NCI-H226 (cell line): Measurements from ENCODE around the gene PPM1M.
A peak's percentile ranks its signal among the peaks of the same experiment; 100 is the strongest.
"Not testable (repeated sequence)": the region's sequence is repeated elsewhere in the genome, so short reads cannot be mapped to it uniquely, and the experiment has no call there.

Experiments used
- DNase-seq: peaks from one replicate; pipeline ENCODE4 v3.0.0-alpha.2; 2015

Gene PPM1M

DNA sequence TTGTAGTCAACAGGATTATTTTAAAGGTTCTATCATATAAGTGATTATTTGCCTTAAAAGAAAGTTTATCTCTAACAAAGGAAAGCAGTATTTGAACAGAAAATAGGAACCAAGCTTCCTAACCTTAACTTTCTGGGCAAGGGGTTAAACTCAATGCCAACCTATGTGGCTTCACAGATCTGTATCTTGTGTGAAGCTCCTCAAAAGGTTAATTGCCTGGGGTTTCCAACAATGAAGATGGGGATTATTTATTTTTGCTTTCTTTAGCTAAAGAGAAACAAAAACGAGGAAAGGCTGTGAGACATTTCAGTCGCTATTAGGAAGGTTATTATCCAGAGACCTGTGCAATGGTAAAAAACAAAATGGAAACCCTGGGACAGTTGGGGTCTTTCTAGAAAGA, 34.0 kb downstream of the PPM1M start:
- DNase-seq: no peak

DNA sequence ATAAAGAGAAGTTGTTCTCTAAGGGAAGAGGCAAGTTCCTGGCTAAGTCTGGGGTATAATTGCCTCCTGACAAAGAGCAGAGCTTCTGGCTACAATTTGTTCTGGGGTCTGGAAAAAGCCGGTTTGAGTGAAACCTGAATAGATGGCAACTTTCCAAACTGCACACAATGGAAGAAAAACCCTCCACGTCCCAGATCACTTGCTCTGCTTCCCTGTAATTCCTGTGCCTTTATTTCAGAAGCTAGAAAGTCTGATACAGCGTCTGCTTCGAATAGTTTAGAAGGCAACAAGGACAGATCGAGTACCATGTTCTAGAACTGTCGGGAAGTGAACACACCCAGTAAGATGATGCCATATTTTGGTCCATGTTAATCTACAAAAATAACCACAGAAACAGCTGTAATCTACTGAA, 34.5 kb downstream of the PPM1M start:
- DNase-seq: no peak

DNA sequence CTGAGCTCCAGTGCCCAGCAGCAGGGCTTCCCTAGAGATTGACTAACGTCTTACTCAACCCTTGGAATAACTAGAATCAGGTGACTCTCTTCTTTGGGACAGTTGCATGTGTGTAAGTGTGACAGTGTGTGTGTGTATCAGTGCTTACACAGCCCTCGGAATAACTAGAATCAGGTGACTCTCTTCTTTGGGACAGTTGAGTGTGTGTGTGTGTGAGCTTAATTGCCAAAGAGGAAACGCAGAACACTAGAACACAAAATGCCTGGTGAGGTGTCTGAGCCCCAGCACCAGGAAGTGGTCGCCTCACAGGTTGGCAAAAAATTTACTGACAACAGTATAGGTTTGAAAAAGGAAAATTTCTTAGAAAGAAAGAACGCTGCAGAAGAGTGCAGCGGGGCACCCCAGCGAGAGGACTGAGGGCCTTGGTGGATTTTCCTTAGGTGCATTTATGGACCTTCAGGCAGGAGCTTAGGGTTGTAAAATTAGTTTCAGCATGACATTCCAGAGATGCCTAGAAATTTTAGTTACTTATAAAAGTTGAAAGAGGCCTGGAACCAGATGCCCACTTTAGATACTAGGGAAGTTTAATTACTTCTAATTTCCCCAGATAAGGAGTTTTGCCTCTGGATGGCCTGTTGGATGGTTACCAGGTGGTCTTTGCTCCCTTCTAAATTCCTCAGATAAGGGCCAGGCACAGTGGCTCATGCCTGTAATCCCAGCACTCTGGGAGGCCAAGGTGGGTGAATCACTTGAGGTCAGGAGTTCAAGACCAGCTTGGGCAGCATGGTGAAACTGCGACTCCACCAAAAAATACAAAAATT, 36.6 kb downstream of the PPM1M start:
- DNase-seq: peak; percentile 51

DNA sequence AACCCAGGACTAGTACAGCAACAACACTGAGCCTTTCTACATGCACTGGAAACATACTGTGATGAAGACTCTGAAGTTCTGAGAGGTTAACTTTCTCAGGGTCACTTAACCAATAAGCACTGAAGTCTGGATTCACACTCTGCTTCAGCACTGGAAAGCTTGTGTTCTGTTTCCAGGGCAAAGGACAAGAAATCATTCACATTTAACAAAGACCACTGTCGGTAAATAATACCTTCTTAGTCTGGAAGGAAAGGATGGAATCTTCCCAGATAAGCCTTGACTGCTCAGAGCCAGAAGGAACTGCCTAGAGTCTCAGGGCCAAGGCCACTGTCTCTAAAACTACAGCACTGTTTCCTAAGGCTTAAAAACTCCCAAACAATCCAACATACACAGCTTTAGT, 37.7 kb downstream of the PPM1M start:
- no peak for DNase-seq

DNA sequence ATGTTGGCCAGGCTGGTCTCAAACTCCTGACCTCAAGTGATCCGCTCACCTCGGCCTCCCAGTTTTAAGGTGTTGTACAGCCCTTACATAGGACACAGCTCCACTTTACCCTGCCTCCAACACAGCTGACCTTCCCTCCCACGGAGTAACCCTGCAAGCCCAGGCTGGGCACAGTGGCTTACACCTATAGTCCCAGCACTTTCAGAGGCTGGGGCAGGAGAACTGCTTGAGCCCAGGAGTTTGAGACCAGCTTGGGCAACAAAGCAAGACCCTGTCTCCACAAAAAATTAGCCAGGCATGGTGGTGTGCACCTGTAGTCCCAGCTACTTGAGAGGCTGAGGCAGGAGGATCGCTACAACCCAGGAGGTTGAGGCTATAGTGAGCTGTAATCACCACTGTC, 38.5 kb downstream of the PPM1M start:
- not testable (repeated sequence) for DNase-seq

DNA sequence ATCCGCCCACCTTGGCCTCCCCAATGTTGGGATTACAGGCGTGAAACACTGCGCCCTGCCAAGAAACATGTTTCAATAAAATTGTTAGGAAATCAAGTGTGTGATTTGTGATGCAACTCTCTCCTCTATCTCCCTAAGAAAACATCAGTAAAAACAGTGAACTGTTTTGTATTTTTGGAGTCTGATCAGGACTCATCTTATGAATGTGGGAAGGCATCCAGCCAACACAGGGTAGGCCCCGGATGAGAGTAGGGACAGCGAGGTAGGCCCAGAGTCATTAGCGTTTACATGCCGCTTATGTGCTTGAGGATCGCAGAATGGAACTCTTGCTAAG, 41.2 kb downstream of the PPM1M start:
- DNase-seq: no peak

DNA sequence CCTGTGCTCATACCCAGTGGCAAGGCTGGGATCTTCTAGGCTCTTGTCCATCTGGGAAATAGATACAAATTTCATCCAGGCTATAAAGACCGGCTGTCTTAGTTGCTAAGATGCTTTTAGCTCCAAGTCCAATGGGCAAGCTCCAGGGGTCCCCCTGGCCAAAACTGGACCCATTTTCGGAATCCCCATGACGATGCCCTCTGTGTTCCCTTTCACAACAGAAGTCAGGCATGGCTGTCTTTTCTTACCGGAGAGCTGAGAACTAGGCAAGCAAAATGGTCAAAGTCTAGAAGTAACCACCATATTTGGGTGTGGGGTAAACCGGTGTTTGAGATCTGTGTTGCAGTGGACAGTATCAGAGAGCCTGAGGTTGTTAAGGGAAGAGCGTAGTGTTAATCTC, 43.1 kb downstream of the PPM1M start:
- no peak for DNase-seq

DNA sequence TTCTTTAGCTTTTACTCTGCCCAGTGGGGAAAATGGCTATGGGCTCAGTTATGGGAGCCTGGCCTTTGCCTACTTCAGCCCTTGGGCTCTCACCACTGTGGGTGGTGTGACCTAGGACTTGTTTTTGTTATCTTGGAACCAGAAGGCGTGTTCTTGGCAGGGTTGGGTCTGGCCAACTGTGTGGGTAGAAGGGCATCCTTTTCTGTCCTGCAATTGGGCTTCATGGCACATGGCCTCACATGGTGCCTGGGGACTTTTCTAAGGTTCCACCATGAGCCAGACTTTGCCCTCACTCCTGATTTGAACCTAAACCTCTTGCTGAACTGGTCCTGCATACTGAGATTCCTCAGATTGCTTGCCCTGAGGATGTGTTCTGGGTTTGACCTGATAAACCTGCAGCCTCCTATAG, 43.8 kb downstream of the PPM1M start:
- no peak for DNase-seq

DNA sequence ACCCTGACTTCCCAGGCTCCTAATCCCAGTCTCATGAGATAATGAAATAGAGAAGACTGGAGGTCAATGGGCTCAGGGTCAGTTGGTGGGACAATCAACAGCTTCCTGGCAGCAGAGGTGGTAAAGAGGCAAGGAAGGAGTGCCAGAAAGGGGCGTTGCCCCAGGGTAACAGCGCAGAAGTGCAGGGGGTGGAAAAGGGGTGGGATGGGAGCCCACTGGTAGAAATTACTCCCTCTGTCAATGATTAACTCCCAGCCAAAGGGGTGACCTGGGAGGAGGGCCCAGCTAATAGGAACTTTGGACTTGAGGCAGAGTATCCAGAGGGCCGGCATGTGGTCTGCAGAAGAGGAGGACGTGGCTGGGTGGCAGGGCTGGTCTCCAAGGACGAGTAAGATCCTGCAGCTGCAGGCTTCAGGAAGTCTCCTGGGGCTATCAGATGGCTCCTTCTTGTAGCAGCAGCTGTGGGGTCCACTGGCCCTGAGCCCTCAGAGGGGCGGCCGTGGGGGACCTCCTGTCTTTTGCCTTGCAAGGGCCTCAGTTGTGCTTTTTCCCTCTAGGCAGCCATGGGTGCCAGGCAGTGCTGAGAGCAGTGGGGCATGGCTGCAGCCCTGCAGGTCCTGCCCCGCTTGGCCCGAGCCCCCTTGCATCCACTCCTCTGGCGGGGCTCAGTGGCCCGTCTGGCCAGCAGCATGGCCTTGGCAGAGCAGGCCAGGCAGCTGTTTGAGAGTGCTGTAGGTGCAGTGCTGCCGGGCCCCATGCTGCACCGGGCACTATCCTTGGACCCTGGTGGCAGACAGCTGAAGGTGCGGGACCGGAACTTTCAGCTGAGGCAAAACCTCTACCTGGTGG, 44.4 kb downstream of the PPM1M start:
- DNase-seq: no peak

DNA sequence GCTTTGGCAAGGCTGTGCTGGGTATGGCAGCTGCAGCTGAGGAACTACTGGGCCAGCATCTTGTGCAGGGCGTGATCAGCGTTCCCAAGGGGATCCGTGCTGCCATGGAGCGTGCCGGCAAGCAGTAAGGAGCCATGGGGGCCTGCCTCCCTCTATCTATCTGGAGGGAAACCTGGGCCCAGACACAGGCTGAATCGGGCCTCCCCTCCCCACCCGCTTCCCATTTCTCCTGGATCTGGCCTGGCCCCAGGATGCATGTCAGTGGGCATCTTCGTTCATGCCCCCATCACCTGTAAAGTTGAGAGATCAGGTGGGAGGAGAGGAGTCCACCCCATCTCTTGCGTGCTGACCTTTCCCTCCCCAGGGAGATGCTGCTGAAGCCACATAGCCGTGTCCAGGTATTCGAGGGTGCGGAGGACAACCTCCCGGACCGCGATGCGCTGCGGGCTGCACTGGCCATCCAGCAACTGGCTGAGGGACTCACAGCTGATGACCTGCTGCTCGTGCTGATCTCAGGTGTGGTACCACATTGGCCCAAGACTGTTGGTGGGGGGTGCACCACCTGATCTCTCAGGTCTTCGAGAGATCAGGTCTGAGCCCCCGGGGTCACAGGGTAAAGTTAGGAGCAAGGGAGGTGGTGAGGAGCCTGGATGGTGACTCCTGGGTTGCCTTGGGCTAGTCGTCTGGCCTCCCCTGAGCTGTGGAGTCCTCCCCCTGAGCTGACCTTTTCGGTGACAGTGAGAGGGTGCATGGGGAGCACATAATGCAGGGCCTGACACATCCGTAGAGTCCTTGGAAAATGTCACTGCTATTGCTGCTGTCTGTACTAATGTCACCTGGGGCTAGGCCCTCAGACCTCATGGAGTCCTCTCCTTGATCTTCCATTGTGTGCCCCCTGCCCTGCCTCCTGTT, 45.3 kb downstream of the PPM1M start:
- DNase-seq: no peak

DNA sequence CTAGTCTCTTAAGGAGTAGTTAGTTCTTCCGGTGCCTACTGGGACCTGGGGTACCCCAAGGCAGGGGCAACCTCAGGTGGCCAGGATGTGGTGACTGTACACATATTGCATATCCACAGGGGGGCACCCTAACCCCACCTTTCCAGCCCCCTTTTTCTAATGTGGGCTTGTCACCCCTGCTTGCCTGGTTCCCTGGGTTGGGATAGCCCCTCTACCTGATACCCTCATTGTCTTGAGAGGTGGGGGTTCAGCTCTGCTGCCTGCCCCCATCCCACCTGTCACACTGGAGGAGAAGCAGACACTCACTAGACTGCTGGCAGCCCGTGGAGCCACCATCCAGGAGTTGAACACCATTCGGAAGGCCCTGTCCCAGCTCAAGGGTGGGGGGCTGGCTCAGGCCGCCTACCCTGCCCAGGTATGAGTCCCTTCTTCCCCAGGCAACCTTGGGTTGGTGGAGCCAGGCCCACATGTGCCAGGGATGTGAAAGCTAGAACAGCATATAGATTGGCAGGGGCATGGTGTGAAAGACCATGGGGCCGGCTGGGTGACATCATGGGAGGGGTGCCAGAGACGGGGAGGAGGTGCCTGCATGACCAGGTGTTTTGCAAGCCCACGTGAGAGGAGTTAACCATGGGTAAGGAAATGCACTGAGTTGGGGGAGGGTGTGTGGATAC, 46.1 kb downstream of the PPM1M start:
- no peak for DNase-seq

DNA sequence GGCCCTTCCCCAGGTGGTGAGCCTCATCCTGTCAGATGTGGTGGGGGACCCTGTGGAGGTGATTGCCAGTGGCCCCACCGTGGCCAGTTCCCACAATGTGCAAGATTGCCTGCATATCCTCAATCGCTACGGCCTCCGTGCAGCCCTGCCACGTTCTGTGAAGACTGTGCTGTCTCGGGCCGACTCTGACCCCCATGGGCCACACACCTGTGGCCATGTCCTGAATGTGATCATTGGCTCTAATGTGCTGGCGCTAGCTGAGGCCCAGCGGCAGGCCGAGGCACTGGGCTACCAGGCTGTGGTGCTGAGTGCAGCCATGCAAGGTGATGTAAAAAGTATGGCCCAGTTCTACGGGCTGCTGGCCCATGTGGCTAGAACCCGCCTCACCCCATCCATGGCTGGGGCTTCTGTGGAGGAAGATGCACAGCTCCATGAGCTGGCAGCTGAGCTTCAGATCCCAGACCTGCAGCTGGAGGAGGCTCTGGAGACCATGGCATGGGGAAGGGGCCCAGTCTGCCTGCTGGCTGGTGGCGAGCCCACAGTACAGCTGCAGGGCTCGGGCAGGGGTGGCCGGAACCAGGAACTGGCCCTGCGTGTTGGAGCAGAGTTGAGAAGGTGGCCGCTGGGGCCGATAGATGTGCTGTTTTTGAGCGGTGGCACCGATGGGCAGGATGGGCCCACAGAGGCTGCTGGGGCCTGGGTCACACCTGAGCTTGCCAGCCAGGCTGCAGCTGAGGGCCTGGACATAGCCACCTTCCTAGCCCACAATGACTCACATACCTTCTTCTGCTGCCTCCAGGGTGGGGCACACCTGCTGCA, 46.9 kb downstream of the PPM1M start:
- no peak for DNase-seq

DNA sequence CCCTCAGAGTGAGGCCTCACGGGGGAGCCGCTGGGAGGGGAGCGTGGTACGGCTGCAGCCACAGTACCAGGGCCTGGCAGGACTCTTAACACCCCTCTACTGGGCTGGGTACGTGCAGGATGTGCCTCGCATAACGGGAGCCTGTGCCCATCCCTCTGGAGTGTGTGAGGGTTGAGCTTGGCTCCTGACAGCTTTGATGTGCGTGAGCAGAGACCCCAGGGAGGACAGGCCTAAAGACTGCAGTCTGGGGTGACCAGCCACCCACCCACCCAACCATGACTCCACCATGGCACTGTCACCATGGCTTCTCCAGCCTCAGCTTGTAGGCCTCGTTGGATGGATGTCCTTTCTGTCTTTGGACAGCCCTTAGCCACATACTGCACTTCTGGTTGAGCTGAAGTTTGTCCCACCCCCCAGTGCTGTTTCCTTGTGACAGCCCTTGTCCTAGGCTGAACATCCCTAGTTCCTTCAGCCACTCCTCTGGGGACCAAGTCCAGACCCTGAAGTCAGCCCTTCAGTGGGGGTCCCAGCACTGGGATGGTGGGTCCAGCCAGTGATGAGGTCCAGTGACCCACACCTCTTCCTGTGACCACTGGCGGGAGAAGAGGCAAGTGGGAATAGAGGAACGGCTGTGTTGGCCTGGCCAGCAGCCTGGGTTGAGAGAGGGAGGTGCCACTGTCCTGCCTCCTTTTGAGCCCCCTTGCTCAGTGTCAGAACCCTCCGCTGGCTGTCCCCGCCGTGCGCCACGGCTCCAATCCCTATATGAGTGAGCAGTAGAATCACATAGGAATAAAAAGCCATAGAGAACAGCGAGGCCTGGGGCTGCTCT, 48.1 kb downstream of the PPM1M start:
- DNase-seq: no peak

DNA sequence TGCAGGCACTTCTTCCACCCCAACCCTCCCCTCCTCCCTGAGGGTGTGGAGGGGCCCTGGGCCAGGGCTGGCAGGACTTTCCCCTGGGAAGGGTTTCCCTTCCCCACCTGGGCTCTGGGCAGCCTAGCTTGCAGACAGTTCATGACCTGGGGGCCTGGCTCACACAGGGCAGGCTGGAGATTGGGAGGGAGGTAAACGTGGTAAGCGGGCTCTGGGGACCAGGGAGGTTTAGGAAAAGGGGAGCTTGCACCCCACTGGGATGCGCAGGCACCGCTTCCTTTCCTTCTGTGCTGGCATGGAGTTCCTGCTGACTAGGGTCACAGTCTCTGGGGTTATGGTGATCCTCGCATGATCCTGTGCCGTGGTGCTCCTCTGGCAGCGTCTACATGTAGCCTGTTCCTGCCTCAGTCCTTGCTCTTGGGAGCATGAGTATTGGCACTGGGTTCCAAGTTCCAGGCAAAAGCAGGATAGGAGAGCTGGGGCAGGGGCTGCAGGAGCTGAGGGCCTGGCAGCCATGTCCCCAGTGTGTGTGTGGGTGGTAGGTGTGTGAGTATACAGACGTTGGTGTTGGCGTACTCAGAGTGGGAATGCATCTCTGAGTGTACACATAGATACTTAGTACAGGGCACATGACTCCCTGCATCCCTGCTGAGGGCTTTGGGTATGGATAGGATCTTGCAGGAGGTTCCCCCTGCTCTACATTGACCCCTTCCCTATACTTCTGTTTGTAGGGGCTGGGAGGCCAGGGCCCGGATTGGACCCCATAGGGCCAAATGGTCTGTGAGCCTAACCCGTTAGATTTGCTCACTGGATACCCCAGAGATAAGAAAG, 49.0 kb downstream of the PPM1M start:
- DNase-seq: no peak

DNA sequence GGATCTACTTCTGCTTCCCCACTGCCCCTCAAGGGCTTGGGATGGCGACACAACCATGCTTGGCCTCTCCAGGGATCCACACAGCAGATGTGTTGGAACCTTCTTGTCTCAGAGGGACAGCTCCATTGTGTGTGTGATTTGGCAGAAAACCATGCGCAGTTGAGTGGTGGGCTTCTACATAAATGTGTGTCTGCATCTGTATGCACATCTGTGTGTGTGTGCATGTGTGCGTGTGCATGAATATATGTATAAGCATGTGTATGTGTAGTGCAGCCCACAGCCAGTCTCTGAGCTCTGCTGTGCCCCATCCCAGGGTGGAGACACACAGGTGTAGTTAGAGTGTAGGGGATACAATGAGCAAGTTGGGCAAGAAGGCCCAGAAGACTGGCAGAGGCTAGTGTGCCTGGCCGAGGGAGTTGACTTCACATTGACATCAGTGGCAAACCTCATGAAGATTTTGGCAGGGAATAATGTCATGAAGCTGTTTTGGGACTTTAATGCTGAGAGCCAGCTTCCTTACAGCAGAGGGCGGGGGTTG, 50.2 kb downstream of the PPM1M start:
- no peak for DNase-seq

DNA sequence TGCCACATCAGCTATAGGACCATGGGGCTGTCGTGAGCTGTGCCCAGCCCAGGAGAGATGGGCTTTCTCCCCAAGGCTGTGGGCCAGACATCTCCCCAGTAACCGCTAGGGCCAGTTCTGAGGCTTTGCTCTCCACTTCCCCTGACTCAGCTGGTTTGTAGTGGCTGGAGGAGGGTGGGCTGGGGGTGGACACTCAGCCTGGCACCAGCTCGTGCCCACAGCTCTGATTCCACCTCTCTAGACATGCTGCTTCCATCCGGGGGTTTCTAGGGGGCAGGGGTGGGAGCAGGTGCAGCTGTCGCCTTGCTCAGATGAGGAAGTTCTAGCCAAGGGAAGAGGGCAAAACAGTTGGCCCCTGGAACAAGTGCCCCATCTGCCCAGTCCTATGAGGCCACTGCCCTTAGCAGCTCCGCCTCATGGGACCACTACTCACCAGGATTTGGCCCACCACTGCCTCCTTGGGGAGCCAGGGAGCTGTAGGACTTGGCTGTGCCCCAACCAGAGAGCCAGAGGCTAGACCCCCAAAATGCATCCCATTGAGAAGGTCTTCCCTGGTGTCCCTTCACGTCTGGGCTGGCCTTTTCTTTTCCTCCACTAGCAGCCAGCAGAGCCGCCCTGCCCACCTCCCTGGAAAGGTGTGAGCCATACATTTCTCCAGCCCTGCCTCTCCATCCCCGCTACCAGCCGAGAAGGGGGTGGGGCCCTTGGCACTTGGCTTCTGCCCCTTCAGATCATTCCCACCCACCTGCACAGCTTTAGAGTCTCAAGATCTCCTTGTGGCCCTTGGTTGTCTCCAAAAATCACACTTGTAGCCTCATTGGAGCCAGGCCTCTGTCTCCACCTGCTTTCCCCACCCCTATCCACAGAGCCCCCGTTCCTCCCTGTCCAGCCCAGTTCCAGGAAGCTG, 51.9 kb downstream of the PPM1M start:
- DNase-seq: no peak

DNA sequence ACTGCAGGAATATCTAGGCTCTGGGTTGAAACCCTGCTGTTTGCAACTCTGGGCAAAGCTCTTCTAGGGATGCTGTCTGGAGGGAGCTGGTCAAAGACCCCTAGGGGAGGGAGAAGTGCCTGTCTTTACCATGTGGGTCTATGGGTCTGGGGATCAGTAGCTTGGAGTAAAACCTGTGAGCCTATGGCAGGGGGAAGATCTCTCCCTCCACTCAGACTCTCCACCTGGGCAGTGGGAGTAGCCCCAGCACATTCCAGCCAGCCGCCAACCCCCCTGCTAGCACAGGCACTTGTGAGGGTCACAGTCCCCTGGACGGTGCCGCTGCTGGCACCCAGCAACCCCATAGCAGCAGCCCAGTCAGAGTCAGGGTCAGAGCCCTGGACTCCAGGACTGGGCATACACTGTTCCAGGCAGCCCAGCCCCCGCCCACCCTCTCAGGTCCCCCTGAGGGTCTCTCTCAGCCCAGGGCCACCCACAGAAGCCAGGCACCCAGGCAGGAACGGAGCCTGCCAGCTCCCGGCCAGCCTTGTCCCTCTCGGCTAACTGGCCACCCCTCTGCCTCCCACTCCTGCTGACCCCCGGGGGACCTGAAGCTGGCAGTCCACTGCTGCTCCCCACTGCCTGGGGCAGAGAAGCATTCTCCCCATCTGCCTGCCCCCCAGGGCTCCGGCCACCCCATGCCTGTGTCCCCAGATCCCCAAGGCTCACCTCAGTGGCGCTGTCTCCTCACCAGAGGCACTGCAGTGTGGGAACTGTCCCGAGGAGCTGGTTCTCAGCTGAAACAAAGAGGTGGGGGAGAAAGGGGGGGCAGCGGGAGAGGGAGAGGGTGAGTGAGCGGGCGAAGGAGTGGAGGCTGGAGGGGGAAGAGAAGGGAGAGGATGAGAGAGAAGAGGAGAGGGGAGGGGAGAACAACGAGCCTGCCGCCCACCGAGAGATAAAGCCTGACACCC, 52.9 kb downstream of the PPM1M start:
- DNase-seq: no peak
